ENCODE data around the gene PELI1.
"Not testable (repeated sequence)": the region's sequence is repeated elsewhere in the genome, so short reads cannot be mapped to it uniquely, and the experiment has no call there.

Gene PELI1

GRCh38 chr2:64120928-64121327, 23.3 kb downstream of the PELI1 start:
- no peak for FAIRE-seq

- no peak for FAIRE-seq
Observed at GRCh38 chr2:64120008-64120407, 24.2 kb downstream of the PELI1 start.

GRCh38 chr2:64119369-64119768, 24.9 kb downstream of the PELI1 start:
- no peak for FAIRE-seq

- FAIRE-seq = no peak
Observed at GRCh38 chr2:64115808-64116598, 28.2 kb downstream of the PELI1 start.

DNA sequence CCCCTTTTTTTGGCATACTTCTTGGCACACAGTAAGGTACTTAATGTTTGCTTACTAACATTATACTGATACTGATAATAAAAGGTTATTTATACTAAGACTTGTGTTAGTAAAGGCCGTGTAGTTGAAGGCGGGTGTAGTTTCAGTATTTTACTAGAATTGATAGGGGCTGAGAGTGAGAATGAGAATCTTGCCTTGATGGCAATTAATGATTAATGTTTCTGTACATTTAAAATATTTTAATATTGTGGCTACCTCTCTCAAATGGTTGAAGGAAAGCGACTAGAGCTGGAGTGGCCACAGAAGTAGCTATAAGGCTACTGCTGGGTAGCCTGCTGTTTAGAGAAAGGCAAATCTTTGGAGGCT, 29.3 kb downstream of the PELI1 start:
- no peak for FAIRE-seq

DNA sequence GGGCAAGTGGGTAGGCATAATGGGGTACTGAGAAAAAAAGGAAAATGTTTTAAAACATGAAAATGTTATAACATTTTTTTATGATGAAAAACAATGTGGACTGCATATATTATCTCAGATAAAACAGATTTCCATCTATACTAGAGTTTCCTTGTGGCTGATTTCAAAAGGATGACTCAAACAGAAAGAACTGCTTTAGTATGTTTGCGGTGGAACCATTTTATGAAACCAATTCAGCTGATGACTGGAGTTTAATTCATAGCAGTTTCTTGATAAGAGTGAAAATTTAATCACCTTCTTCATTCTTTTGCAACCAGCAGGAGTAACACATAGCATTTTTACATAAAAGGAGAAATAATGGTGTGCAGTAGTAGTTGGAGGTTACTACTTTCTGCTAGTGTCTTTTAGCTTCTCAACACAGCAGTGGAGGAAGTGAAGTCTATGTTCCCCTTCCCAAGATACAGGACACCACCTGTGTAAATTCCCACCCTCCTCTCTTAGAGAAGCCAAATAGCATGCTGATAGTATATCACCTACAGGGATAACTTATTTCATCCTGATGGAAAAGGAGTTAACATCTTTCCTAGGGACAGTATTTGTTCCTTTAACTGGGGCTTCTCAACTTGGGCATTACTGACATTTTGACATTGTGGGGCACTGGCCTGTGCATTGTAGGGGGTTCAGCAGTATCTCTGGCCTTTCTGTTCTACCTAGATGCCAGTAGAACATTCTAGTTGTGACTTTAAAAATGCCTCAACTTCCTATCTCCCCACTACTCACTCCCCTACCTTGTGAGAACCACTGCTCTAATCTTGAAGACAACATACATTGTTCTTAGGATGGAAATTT, 29.9 kb downstream of the PELI1 start:
- no peak for FAIRE-seq

GRCh38 chr2:64112016-64112415, 32.2 kb downstream of the PELI1 start:
- FAIRE-seq = no peak

DNA sequence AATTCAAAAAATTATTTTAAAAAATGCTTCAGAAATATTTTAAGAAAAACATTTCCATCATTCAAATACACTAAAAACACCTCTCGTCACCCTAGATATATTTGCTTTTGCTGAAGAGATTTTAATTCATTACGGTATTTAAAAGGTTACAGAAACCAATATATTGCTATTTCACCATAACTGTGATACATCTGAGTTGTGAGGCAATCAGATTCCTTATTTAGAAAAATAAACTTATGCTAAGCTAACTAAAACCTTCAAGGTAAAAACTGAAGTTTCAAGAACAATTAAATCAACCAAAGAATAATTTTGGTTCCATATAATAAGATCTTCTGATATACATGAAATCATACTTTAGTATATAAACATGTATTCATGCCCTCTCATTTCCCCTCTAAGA, 32.8 kb downstream of the PELI1 start:
- no peak for FAIRE-seq

DNA sequence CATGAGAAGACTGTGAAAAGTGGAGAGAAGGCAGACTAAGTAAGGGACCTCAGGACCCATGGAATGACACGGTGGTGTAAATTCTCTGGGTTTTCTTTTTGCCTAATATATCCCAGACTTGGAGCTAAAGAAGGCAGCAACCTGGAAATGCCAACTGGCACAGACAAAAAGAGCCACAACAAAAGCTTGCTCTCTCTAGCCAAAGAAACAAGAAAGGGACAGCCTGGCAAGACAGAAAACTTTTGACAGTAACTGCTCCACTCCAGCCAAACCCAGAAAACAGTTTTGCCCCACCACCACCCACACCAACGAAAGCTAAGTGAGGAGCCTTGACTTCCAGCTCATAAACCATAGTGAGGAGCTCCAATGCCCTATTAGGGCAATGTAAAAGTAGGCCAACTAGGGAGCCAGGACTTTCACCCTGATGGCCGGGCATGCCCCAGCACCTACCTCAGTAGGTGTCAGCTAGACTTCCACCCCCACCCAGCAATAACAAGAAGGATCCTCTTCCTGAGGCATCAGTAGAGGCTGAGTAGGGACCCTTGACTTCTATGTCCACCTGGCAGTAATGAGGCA, 35.5 kb downstream of the PELI1 start:
- FAIRE-seq = no peak

DNA sequence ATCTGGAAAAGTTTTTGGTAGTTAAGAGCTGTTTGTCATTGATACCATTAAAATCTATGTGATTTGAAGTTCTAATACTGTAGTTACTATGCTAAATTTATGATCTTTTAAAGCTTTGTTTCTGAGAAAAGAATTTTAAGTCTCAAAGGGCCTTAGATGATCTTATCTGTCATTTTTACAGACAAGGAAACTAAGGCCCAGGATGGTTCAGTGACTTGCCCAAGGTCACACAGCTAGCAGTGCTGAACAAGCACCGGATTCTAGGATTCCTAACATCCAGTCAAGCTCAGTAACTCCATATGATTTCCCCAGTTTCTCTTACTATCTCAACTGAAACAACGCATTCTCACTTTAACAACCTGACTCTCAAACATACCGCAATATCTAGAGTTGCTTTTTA, 37.7 kb downstream of the PELI1 start:
- FAIRE-seq = no peak

GRCh38 chr2:64105670-64106461, 38.4 kb downstream of the PELI1 start:
- FAIRE-seq = no peak

DNA sequence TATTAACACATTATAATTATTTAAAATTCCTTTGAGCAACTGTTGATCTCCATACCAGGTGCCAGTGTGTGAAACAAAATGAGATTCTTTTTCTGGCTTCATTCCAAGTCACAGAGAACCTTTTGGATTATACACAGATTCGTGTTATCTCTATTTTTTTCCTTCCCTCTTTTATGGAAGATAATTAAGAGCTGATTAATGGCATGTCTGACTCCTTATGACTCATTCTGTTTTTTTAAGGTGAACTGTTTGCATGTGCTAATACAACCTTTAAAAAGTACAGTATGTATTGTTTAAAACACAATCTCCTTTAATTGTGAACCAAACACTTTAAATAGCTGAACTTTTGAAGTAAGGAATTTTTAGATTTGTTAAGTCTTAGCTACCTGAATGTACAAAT, 39.3 kb downstream of the PELI1 start:
- FAIRE-seq = no peak

GRCh38 chr2:64102736-64103135, 41.5 kb downstream of the PELI1 start:
- not testable (repeated sequence) for FAIRE-seq

GRCh38 chr2:64101141-64101591, 43.1 kb downstream of the PELI1 start:
- peak; percentile 70 for FAIRE-seq

DNA sequence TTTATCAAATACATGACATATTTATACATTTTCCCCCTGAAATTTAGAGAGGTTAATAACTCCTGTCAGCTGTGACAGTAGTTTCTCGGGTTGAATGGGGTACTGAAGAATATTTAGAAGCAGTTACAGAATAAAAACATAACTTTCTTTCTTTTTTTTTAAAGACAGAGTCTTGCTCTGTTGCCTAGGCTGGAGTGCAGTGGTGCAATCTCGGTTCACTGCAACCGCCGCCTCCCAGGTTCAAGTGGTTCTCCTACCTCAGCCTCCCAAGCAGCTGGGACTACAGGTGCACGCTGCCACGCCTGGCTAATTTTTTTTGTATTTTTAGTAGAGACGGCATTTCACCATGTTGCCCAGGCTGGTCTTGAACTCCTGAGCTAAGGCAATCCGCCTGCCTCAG, 43.6 kb downstream of the PELI1 start:
- not testable (repeated sequence) for FAIRE-seq

DNA sequence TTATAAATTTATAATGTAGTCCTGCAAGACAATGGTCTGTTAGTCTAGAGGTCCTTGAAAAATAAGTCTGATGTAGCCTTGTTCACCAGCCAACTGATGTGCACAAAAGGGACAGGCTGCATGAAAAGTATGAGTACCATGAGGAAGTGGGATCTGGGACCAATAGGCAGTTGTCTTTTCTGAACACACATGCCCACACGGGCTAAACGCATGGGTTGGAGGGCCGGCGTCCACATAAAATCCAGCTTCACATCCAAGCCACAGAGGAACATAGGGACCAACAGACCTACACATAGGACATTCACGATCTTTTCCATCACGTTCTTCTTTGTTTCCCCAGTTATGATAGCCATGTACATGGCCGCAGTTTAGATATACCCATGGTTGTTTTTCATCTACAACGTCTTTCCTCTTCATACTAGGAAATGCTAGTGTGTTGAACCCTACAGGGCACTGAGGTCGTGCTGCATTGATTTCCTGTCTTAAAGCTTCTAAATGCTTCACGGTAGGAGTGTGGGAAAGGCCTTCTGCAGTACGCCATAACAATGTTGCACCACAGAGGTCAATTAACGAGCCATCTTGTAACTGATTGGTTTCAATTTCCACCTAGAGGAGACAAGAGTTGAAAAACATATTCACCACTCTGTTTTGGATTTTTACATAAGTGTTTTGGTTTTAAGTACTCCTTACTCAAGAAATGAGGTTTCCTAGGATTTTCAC, 49.4 kb downstream of the PELI1 start:
- FAIRE-seq = no peak

- FAIRE-seq = no peak
Observed at GRCh38 chr2:64093341-64093740, 50.9 kb downstream of the PELI1 start.

- FAIRE-seq = no peak
Observed at GRCh38 chr2:64092502-64092901, 51.7 kb downstream of the PELI1 start.

DNA sequence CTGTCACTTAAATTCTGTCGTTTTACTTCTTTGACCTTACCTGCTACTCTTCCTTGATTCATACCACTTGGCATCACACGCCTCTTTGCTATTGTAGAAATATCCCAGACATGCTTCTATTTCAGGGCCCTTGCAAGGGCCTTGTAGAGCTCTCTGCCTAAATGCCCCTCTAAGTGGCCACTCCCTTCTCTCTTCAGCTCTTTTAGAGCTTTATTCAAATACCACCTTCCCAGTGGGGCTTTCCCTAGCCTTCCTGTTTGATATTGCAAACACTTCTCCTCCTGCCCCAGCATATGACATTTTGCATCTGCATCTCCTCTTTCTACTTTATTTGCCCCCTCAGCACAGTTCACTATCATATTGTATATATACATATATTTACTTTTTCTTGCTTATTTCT, 54.0 kb downstream of the PELI1 start:
- FAIRE-seq = no peak

GRCh38 chr2:64086347-64087082, 57.7 kb downstream of the PELI1 start:
- no peak for FAIRE-seq

DNA sequence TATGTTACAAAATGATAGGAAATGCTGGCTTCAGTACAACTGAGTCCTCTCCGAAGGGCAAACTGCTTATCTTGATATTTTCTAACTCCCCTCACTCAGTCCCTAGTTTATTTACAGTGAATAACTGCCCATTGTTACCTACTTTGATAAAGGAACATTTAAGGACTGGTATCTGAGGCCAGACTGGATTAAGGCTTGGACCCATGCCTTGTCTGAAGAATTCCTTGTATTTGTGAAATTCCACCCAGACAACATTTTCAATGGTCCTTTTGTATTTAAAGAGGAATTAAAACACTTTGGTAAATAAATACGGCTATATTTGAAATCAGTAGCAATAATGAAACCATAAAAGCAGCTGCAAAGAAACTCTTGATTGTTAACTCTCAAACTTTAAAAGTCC, 58.3 kb downstream of the PELI1 start:
- FAIRE-seq = no peak

- no peak for FAIRE-seq
Observed at GRCh38 chr2:64081046-64081445, 63.2 kb downstream of the PELI1 start.
